PFSK-1 (cell line): Measurements from ENCODE around the gene MPP3.

Source experiments
- POLR2AphosphoS5 ChIP-seq: IDR thresholded peaks from 2 replicates; pipeline ENCODE4 v1.6.1; 2012; ENCODE audit warnings: low read depth, mild to moderate bottlenecking, control low read depth, low read length, moderate library complexity
- REST ChIP-seq, 2 experiments: IDR thresholded peaks; 2 replicates each; pipeline versions ENCODE4 v1.6.1 to v1.8.0; 2011 to 2012; ENCODE audit warnings: low read depth in 2 of 2, low read length in 2 of 2, control low read depth in 1 of 2, inconsistent platforms in 1 of 2, mild to moderate bottlenecking in 1 of 2, moderate library complexity in 1 of 2; ENCODE audit not compliant: insufficient read depth in 1 of 2
- SIN3A ChIP-seq: IDR thresholded peaks from 2 replicates; pipeline ENCODE4 v1.6.1; 2012; ENCODE audit warnings: mild to moderate bottlenecking, low read length, moderate library complexity, borderline replicate concordance; ENCODE audit not compliant: insufficient read depth
- TAF1 ChIP-seq: IDR thresholded peaks from 2 replicates; pipeline ENCODE4 v1.6.1; 2012; ENCODE audit warnings: low read length, control low read depth, borderline replicate concordance; ENCODE audit not compliant: insufficient read depth

GRCh38 chr17:43784068-43784467, 48.9 kb downstream of the MPP3 start:
- TF ChIP-seq POLR2AphosphoS5 (no peak), SIN3A (no peak), TAF1 (no peak), REST (IDR thresholded peaks at IDR 0.05; ENCODE audit: insufficient read depth in 1 of 2, low read depth in 2 of 2, low read length in 2 of 2) (no peak)
